Raji (cell line): ENCODE results near the gene CLPTM1L.

Source experiments
- POLR2A ChIP-seq: IDR thresholded peaks from 2 replicates; pipeline ENCODE4 v1.6.1; 2011; ENCODE audit warnings: low read depth, low read length, control low read depth; ENCODE audit not compliant: insufficient read depth

CLPTM1L gene

GRCh38 chr5:1268666-1269065, 76.2 kb downstream of the CLPTM1L start:
- no peak for TF ChIP-seq POLR2A

GRCh38 chr5:1268056-1268455, 76.8 kb downstream of the CLPTM1L start:
- TF ChIP-seq POLR2A, result no peak
